Peyer's patch (tissue), 4 donors: ENCODE measurements around the gene BBS7.

Source experiments
- POLR2A ChIP-seq, 2 donors: fragments of 450-650 bp; IDR thresholded peaks; one replicate each; pipeline ENCODE4 v1.5.1; 2017; ENCODE audit warnings: antibody characterized with exemption in 2 of 2, mild to moderate bottlenecking in 2 of 2, moderate library complexity in 2 of 2
- TF ChIP-seq, protein P1 (sequence below), 6 experiments: fragments of 450-650 bp in 4 of 6; fragments of 200-600 bp in 2 of 6; sonication (generic) in 1 of 6; IDR thresholded peaks; one replicate each; pipeline ENCODE4 v1.5.1; 2017 to 2019; ENCODE audit warnings: antibody characterized with exemption in 6 of 6, mild to moderate bottlenecking in 3 of 6, moderate library complexity in 1 of 6

DNA sequence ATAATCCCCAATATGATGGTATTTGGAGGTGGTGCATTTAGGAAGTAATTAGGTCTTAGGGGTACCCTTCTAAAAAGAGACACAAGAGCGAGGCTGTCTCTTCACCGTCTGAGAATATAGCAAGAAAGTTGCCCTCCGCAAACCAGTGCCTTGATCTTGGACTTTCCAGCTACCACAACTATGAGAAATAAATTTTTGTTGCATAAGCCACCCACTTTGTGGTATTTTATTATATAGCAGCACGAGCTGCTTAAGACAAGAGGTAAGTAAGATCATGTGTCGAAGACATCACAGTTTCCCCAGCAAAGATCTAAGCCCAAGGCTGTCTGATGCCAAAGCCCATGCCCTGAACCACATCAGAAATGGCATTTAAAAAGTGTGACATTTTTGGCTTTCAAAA is 78.8 kb downstream of the BBS7 start:
- TF ChIP-seq, protein P1, sequence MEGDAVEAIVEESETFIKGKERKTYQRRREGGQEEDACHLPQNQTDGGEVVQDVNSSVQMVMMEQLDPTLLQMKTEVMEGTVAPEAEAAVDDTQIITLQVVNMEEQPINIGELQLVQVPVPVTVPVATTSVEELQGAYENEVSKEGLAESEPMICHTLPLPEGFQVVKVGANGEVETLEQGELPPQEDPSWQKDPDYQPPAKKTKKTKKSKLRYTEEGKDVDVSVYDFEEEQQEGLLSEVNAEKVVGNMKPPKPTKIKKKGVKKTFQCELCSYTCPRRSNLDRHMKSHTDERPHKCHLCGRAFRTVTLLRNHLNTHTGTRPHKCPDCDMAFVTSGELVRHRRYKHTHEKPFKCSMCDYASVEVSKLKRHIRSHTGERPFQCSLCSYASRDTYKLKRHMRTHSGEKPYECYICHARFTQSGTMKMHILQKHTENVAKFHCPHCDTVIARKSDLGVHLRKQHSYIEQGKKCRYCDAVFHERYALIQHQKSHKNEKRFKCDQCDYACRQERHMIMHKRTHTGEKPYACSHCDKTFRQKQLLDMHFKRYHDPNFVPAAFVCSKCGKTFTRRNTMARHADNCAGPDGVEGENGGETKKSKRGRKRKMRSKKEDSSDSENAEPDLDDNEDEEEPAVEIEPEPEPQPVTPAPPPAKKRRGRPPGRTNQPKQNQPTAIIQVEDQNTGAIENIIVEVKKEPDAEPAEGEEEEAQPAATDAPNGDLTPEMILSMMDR (IDR thresholded peaks at IDR 0.05): no peak
- TF ChIP-seq POLR2A (IDR thresholded peaks at IDR 0.05): no peak
